Measurements from ENCODE around the gene LSR.

DNA sequence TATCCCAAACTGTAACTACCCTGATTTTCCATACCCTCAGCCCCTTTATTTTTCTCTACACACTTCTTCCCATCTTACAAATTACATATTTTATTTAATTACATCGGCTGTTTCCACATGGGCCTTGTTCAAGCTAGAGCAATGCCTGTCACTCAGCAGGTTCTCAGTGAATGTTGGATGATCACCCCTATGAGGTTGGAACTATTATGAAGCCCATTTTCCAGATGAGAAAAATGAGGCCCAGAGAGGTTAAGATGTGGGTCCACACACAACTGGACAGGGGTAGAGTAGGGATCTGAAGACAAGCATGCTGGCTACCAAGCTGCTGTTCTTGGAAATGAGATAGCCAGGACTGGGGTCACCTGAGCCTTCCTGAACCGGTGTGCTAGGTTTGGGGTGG is 53.2 kb downstream of the LSR start:
- TF ChIP-seq, protein P1, sequence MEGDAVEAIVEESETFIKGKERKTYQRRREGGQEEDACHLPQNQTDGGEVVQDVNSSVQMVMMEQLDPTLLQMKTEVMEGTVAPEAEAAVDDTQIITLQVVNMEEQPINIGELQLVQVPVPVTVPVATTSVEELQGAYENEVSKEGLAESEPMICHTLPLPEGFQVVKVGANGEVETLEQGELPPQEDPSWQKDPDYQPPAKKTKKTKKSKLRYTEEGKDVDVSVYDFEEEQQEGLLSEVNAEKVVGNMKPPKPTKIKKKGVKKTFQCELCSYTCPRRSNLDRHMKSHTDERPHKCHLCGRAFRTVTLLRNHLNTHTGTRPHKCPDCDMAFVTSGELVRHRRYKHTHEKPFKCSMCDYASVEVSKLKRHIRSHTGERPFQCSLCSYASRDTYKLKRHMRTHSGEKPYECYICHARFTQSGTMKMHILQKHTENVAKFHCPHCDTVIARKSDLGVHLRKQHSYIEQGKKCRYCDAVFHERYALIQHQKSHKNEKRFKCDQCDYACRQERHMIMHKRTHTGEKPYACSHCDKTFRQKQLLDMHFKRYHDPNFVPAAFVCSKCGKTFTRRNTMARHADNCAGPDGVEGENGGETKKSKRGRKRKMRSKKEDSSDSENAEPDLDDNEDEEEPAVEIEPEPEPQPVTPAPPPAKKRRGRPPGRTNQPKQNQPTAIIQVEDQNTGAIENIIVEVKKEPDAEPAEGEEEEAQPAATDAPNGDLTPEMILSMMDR (conservative IDR thresholded peaks at IDR 0.05) = no peak
- no peak for TF ChIP-seq ZFX (IDR thresholded peaks at IDR 0.05)
